Melanocyte of skin (primary cell): ENCODE data around the gene SYNPR. TPM values are rescaled to one million over a fixed set of nuclear protein-coding genes. Genes with fewer than 3 reads are reported as not detected.

Source experiments
- small RNA-seq, 2 donors: library from RNA; depleted of rRNA; stranded (forward); fragments of <200 nt; gene quantifications; one replicate each; pipeline ENCODE3, GENCODE V24; 2012
- total RNA-seq, 2 donors: library from RNA; depleted of rRNA; stranded (reverse); fragments of >200 nt; gene quantifications; 2 replicates each; pipeline ENCODE4 v1.2.3, GENCODE V29; 2012

SYNPR gene
- not detected for total RNA-seq

GRCh38 chr3:63278171-63279004 lies at the start of gene SYNPR:
Gene SYNPR, plus strand, starts transcription at chr3:63278308.

GRCh38 chr3:63652066-63652725 lies 374.1 kb downstream of the SYNPR start, which contains the start of gene SNTN:
Gene SNTN, plus strand, starts transcription at chr3:63652675. Its CDS starts 13 bp downstream, at chr3:63652688.

Small RNAs within 50 kb of the gene (small RNA-seq; reads per million reads assigned to genes)
- 0.13 to 0.35 reads per million in 2 donors for gene RNA5SP134
